Fibroblast of lung (primary cell): Measurements from ENCODE around the gene TENM4. TPM values are rescaled to one million over a fixed set of nuclear protein-coding genes. Genes with fewer than 3 reads are reported as not detected.
A peak's percentile ranks its signal among the peaks of the same experiment; 100 is the strongest.

Source experiments
- DNase-seq, 2 donors: peaks; one replicate each; pipeline versions ENCODE4 v3.0.0 to v3.0.0-alpha.2; 2010; ENCODE audit warnings: low read depth in 2 of 2
- H2AFZ ChIP-seq: 2 replicates; pipeline ENCODE4 v1.5.1; 2012; ENCODE audit warnings: low read length, control low read depth, inconsistent platforms
- H3K27ac ChIP-seq: 2 replicates; pipeline ENCODE4 v1.5.1; 2011; ENCODE audit warnings: low read length, control low read depth; ENCODE audit not compliant: insufficient read depth
- H3K27me3 ChIP-seq: 2 replicates; pipeline ENCODE4 v1.5.1; 2011; ENCODE audit warnings: mild to moderate bottlenecking, low read length; ENCODE audit not compliant: control insufficient read depth, insufficient read depth
- H3K36me3 ChIP-seq: 2 replicates; pipeline ENCODE4 v1.5.1; 2011; ENCODE audit warnings: low read length; ENCODE audit not compliant: control insufficient read depth, insufficient read depth
- H3K4me1 ChIP-seq: 2 replicates; pipeline ENCODE4 v1.5.1; 2011; ENCODE audit warnings: low read length; ENCODE audit not compliant: control insufficient read depth, insufficient read depth; ENCODE audit errors: extremely low read depth
- H3K4me2 ChIP-seq: 2 replicates; pipeline ENCODE4 v1.5.1; 2011; ENCODE audit warnings: low read length, control low read depth; ENCODE audit not compliant: insufficient read depth; ENCODE audit errors: extremely low read depth
- H3K4me3 ChIP-seq, 4 experiments: fragments of 200-600 bp in 1 of 4; sonication (generic) in 1 of 4; replicated peaks in 1 of 4; 2 replicates each; pipeline ENCODE4 v1.5.1; 2011 to 2016; ENCODE audit warnings: low read length in 4 of 4, low read depth in 3 of 4, mild to moderate bottlenecking in 3 of 4, control low read depth in 2 of 4, inconsistent platforms in 1 of 4, mixed read lengths in 1 of 4; ENCODE audit not compliant: insufficient read depth in 1 of 4; ENCODE audit errors: control extremely low read depth in 1 of 4
- H3K79me2 ChIP-seq: 2 replicates; pipeline ENCODE4 v1.5.1; 2012; ENCODE audit warnings: mild to moderate bottlenecking, low read length, inconsistent platforms; ENCODE audit not compliant: control insufficient read depth, insufficient read depth
- H3K9ac ChIP-seq: 2 replicates; pipeline ENCODE4 v1.5.1; 2011; ENCODE audit warnings: mild to moderate bottlenecking, low read length, control low read depth; ENCODE audit not compliant: insufficient read depth
- H3K9me3 ChIP-seq: 2 replicates; pipeline ENCODE4 v1.5.1; 2012; ENCODE audit warnings: low read depth, low read length; ENCODE audit not compliant: control insufficient read depth, insufficient read depth
- H4K20me1 ChIP-seq: 2 replicates; pipeline ENCODE4 v1.5.1; 2011; ENCODE audit warnings: low read length; ENCODE audit not compliant: control insufficient read depth, insufficient read depth; ENCODE audit errors: extremely low read depth
- CTCF ChIP-seq, 2 donors: IDR thresholded peaks in 1 of 2; conservative IDR thresholded peaks in 1 of 2; 1 replicate in 1 of 2; 2 replicates in 1 of 2; pipeline ENCODE4 v1.5.1; 2011 to 2012; ENCODE audit warnings: low read length in 2 of 2, control low read depth in 1 of 2, inconsistent platforms in 1 of 2, low read depth in 1 of 2, mild to moderate bottlenecking in 1 of 2
- EZH2 ChIP-seq: IDR thresholded peaks from 2 replicates; pipeline ENCODE4 v1.5.1; 2012; ENCODE audit warnings: low read length, control low read depth, mild to moderate bottlenecking; ENCODE audit errors: missing control alignments
- polyA plus RNA-seq, 2 donors: library from polyadenylated mRNA; depleted of rRNA in 1 of 2; stranded (reverse) in 1 of 2; unstranded in 1 of 2; fragments of >200 nt; gene quantifications; 2 replicates each; pipeline ENCODE4 v1.2.1, GENCODE V29; 2011 to 2012; ENCODE audit warnings: missing spikeins in 1 of 2
- total RNA-seq: library from RNA; depleted of rRNA; stranded (reverse); fragments of >200 nt; gene quantifications from 2 replicates; pipeline ENCODE4 v1.2.1, GENCODE V29; 2014

TENM4 gene
- total and polyA plus RNA-seq, 2 donors (not counting 1 experiment from before 2014, with no cell fraction given) = 4.6 to 48.4 TPM

GRCh38 chr11:78916759-78917158 is 524.1 kb downstream of the TENM4 start:
- no peak overlapping the region for H3K9ac ChIP-seq
- H3K4me3 ChIP-seq = no peak overlapping the region
- H3K4me1 ChIP-seq = no peaks in the 10 kb centered on the region
- H3K27me3 ChIP-seq = no peaks in the 10 kb centered on the region
- no peaks in the 10 kb centered on the region for H3K36me3 ChIP-seq
- no peaks in the 10 kb centered on the region for H3K79me2 ChIP-seq
- H2AFZ ChIP-seq = no peak overlapping the region
- no peak overlapping the region for H3K4me2 ChIP-seq
- no peak overlapping the region for H3K27ac ChIP-seq
- no peaks in the 10 kb centered on the region for H4K20me1 ChIP-seq
- peak in 1 of 2 donors; percentile 15 for DNase-seq
- TF ChIP-seq CTCF (conservative IDR thresholded peaks at IDR 0.05 in 1 of 2, IDR thresholded peaks at IDR 0.05 in 1 of 2; ENCODE audit: low read depth in 1 of 2, low read length in 2 of 2) (peak in 1 of 2 donors; percentile 15), EZH2 (no peak)
- H3K9me3 ChIP-seq = no peaks in the 10 kb centered on the region

GRCh38 chr11:78914503-78914902 is 526.3 kb downstream of the TENM4 start:
- Histone ChIP-seq H3K9ac (no peak overlapping the region), H3K4me2 (no peak overlapping the region), H3K36me3 (no peaks in the 10 kb centered on the region), H3K79me2 (no peaks in the 10 kb centered on the region), H3K9me3 (no peaks in the 10 kb centered on the region), H3K4me1 (no peaks in the 10 kb centered on the region), H3K27me3 (no peaks in the 10 kb centered on the region), H2AFZ (no peak overlapping the region), H3K4me3 (no peak overlapping the region), H4K20me1 (no peaks in the 10 kb centered on the region), H3K27ac (no peak overlapping the region)
- TF ChIP-seq CTCF (conservative IDR thresholded peaks at IDR 0.05 in 1 of 2, IDR thresholded peaks at IDR 0.05 in 1 of 2; ENCODE audit: low read depth in 1 of 2, low read length in 2 of 2) (no peak), EZH2 (no peak)
- no peak for DNase-seq

DNA sequence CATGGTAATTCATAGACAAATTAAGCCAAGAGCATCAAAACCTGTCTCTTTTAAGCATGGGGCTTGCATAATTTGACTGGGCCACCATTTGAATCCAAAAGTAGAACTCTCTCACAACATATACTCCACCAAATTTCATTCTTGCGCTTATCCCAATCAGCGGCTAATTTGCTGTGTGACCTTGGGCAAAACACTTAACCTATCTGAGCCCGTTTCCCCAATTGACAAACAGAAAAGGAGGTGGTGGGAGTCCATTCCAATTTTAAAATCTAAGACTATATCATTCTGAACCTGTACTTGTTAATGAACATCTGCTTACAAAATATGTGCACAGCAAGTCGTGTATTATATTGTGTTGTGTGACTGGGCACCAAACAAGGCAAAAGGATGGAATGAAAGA is 528.1 kb downstream of the TENM4 start:
- H3K9ac ChIP-seq = no peak overlapping the region

More for the DNA sequence above, 528.1 kb downstream of the TENM4 start:
- Histone ChIP-seq H2AFZ (no peak overlapping the region), H3K9me3 (no peaks in the 10 kb centered on the region), H3K27ac (no peak overlapping the region), H3K27me3 (no peaks in the 10 kb centered on the region), H3K4me1 (no peaks in the 10 kb centered on the region), H3K4me2 (no peak overlapping the region), H3K36me3 (no peaks in the 10 kb centered on the region), H3K79me2 (no peaks in the 10 kb centered on the region), H3K4me3 (no peak overlapping the region), H4K20me1 (no peaks in the 10 kb centered on the region)
- TF ChIP-seq CTCF (conservative IDR thresholded peaks at IDR 0.05 in 1 of 2, IDR thresholded peaks at IDR 0.05 in 1 of 2; ENCODE audit: low read depth in 1 of 2, low read length in 2 of 2) = no peak
- TF ChIP-seq EZH2 = no peak
- no peak for DNase-seq
